ENCODE data around the gene GNB3. TPM values are rescaled to one million over a fixed set of nuclear protein-coding genes. Genes with fewer than 3 reads are reported as not detected.

Gene GNB3
- total and polyA plus RNA-seq, 9 of the 15 experiments (the other 6 are each of a cell fraction or from before 2014, with no cell fraction given): 1.4 to 5.8 (median 2.0) TPM

DNA sequence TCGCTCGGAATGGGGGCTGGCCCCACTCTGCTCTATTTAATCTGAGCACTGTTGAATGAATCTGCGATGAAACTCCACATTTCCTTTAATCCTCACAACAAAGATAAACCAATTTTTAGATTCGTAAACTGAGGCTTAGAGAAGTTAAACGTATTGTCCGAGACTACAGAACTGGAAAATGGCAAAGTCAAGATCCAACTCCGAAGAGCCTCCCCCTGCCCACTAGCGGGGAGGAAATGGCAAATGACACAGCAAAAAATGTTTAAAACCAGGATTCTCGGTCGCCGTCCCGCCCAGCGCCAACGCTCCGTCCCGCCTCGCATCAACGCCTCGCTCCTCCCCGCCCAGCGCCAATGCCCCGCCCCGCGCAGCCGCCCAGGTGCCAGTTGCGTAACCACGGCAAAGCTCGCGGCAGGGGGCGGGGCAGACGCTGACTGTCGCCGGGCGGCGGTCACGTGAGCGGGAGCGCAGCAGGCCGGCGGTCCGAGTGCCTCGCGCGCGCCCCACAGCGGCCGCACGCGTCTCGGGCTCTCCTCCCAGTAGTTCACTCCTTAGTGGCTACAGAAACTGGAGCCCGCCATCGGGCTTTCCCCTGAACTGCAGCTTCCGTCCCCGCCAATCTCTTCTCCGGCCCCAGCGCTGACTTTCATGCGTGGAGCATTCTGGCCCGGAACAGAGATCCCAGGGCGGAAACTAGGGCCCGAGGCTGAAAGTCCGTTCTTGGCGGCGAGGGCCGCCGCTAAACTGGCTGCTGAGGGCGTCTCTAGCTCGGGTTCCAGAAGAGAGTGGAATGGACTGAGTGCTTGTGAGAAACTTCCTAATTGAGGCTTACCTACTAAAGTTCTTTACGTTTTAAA, 50.3 kb downstream of the GNB3 start (continued):
- peak; percentile 99 for TF ChIP-seq CEBPG (CRISPR knock-in tag; IDR thresholded peaks at IDR 0.05)
- peak; percentile 97 to 98 for TF ChIP-seq CEBPG (tag; conservative IDR thresholded peaks at IDR 0.05 in 1 of 2, IDR thresholded peaks at IDR 0.05 in 1 of 2)
- TF ChIP-seq E2F3 (CRISPR knock-in tag; IDR thresholded peaks at IDR 0.05): 0 out of 2 replicates have a peak, but pooled peaks have one; percentile 27
- TF ChIP-seq BCLAF1 (IDR thresholded peaks at IDR 0.05; ENCODE audit: borderline replicate concordance in 1 of 2, control insufficient read depth in 1 of 2, low read depth in 2 of 2, low read length in 1 of 2): no peak
- TF ChIP-seq, protein P1, sequence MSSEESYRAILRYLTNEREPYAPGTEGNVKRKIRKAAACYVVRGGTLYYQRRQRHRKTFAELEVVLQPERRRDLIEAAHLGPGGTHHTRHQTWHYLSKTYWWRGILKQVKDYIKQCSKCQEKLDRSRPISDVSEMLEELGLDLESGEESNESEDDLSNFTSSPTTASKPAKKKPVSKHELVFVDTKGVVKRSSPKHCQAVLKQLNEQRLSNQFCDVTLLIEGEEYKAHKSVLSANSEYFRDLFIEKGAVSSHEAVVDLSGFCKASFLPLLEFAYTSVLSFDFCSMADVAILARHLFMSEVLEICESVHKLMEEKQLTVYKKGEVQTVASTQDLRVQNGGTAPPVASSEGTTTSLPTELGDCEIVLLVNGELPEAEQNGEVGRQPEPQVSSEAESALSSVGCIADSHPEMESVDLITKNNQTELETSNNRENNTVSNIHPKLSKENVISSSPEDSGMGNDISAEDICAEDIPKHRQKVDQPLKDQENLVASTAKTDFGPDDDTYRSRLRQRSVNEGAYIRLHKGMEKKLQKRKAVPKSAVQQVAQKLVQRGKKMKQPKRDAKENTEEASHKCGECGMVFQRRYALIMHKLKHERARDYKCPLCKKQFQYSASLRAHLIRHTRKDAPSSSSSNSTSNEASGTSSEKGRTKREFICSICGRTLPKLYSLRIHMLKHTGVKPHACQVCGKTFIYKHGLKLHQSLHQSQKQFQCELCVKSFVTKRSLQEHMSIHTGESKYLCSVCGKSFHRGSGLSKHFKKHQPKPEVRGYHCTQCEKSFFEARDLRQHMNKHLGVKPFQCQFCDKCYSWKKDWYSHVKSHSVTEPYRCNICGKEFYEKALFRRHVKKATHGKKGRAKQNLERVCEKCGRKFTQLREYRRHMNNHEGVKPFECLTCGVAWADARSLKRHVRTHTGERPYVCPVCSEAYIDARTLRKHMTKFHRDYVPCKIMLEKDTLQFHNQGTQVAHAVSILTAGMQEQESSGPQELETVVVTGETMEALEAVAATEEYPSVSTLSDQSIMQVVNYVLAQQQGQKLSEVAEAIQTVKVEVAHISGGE (CRISPR knock-in tag; IDR thresholded peaks at IDR 0.05): peak in 1 of 3 experiments; percentile 81; a peak in 2 of 6 replicates
- TF ChIP-seq, protein P2, sequence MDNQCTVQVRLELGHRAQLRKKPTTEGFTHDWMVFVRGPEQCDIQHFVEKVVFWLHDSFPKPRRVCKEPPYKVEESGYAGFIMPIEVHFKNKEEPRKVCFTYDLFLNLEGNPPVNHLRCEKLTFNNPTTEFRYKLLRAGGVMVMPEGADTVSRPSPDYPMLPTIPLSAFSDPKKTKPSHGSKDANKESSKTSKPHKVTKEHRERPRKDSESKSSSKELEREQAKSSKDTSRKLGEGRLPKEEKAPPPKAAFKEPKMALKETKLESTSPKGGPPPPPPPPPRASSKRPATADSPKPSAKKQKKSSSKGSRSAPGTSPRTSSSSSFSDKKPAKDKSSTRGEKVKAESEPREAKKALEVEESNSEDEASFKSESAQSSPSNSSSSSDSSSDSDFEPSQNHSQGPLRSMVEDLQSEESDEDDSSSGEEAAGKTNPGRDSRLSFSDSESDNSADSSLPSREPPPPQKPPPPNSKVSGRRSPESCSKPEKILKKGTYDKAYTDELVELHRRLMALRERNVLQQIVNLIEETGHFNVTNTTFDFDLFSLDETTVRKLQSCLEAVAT (IDR thresholded peaks at IDR 0.05): peak in 1 of 2 experiments; percentile 19; a peak in 1 of 4 replicates
- peak; percentile 33; the same call in 1 of the 2 replicates for TF ChIP-seq TEAD4 (IDR thresholded peaks at IDR 0.05; ENCODE audit: low read length)
- TF ChIP-seq TEAD4 (CRISPR knock-in tag; IDR thresholded peaks at IDR 0.05; ENCODE audit: borderline replicate concordance): no peak
- no peak for TF ChIP-seq ZNF140 (CRISPR knock-in tag; IDR thresholded peaks at IDR 0.05)
- 0 out of 2 replicates have a peak, but pooled peaks have one; percentile 68 for TF ChIP-seq POLR2AphosphoS2 (IDR thresholded peaks at IDR 0.05; ENCODE audit: low read length)
- TF ChIP-seq ZNF780A (CRISPR knock-in tag; IDR thresholded peaks at IDR 0.05): no peak
- peak; percentile 89 for TF ChIP-seq TBP (optimal IDR thresholded peaks at IDR 0.05; ENCODE audit: low read depth, low read length)
- no peak for TF ChIP-seq ZNF551 (CRISPR knock-in tag; IDR thresholded peaks at IDR 0.05)
- TF ChIP-seq GATAD2B (IDR thresholded peaks at IDR 0.05; ENCODE audit: borderline replicate concordance): peak; percentile 74; the same call in 1 of the 2 replicates
- TF ChIP-seq TCF3 (CRISPR knock-in tag; IDR thresholded peaks at IDR 0.05): peak; percentile 49; the same call in 1 of the 2 replicates
- TF ChIP-seq SPI1 (IDR thresholded peaks at IDR 0.05; ENCODE audit: borderline replicate concordance, low read depth, low read length): peak; percentile 66; the same call in 1 of the 2 replicates
- TF ChIP-seq, protein P3, sequence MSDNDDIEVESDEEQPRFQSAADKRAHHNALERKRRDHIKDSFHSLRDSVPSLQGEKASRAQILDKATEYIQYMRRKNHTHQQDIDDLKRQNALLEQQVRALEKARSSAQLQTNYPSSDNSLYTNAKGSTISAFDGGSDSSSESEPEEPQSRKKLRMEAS (CRISPR knock-in tag; IDR thresholded peaks at IDR 0.05): peak; percentile 84
- peak; percentile 11; the same call in 1 of the 2 replicates for TF ChIP-seq ZKSCAN1 (IDR thresholded peaks at IDR 0.05; ENCODE audit: low read depth, low read length)

All from K562 (cell line).